SK-N-SH (cell line): ENCODE results near the gene SLC3A2. TPM values are rescaled to one million over a fixed set of nuclear protein-coding genes. Genes with fewer than 3 reads are reported as not detected.

Experiments used
- CTCF ChIA-PET: fragments of 300-600, 350-600 bp; formaldehyde crosslinking; extraction: SDS; loops from one replicate; lab custom pipeline; 2021; lab: Yijun Ruan, JAX
- POLR2A ChIA-PET: fragments of 350-600 bp; sonication (Branson Sonifier 250); formaldehyde crosslinking; extraction: SDS; loops from one replicate; lab custom pipeline; 2020; ENCODE audit warnings: antibody characterized with exemption, inconsistent platforms; lab: Yijun Ruan, JAX
- DNase-seq: peaks from one replicate; pipeline ENCODE4 v3.0.0; 2012
- H2AFZ ChIP-seq: fragments of 200-600 bp; sonication (generic); 2 replicates; pipeline ENCODE4 v1.8.1; 2016; ENCODE audit warnings: antibody characterized with exemption, mild to moderate bottlenecking, low read depth
- H3F3A ChIP-seq: fragments of 200-600 bp; sonication (generic); replicated peaks from 2 replicates; pipeline ENCODE3; 2016; ENCODE audit warnings: antibody characterized with exemption, mild to moderate bottlenecking; ENCODE audit not compliant: insufficient read depth
- H3K27ac ChIP-seq, 2 experiments: fragments of 200-500 bp in 1 of 2; fragments of 200-600 bp in 1 of 2; sonication (Bioruptor generic) in 1 of 2; sonication (generic), shearing (Covaris generic) in 1 of 2; 2 replicates each; pipeline versions ENCODE4 v1.5.1 to v1.6.1; 2014 to 2016; ENCODE audit warnings: low read depth in 2 of 2, inconsistent platforms in 1 of 2, low read length in 1 of 2, mild to moderate bottlenecking in 1 of 2, mixed read lengths in 1 of 2
- H3K27me3 ChIP-seq: fragments of 200-600 bp; sonication (generic), shearing (Covaris generic); 2 replicates; pipeline ENCODE4 v1.6.1; 2016; ENCODE audit warnings: mixed run types; ENCODE audit not compliant: insufficient read depth
- H3K36me3 ChIP-seq, 2 experiments: fragments of 200-500 bp in 1 of 2; fragments of 200-600 bp in 1 of 2; sonication (Bioruptor generic) in 1 of 2; sonication (generic) in 1 of 2; replicated peaks in 1 of 2; 2 replicates each; pipeline versions ENCODE3 to v1.5.1; 2014 to 2016; ENCODE audit warnings: low read length in 1 of 2, mild to moderate bottlenecking in 1 of 2; ENCODE audit not compliant: insufficient read depth in 2 of 2, control insufficient read depth in 1 of 2
- H3K4me1 ChIP-seq, 2 experiments: fragments of 200-500 bp in 1 of 2; fragments of 200-600 bp in 1 of 2; sonication (Bioruptor generic) in 1 of 2; sonication (generic), shearing (Covaris generic) in 1 of 2; 2 replicates each; pipeline versions ENCODE4 v1.5.1 to v1.6.1; 2014 to 2016; ENCODE audit warnings: low read depth in 1 of 2, low read length in 1 of 2, mixed run types in 1 of 2; ENCODE audit not compliant: insufficient read depth in 2 of 2, control insufficient read depth in 1 of 2
- H3K4me2 ChIP-seq: fragments of 200-600 bp; sonication (generic), shearing (Covaris generic); 2 replicates; pipeline ENCODE4 v1.6.1; 2017; ENCODE audit warnings: mixed run types
- H3K4me3 ChIP-seq, 2 experiments: fragments of 200-500 bp in 1 of 2; fragments of 200-600 bp in 1 of 2; sonication (Bioruptor generic) in 1 of 2; sonication (generic), shearing (Covaris generic) in 1 of 2; 2 replicates each; pipeline versions ENCODE4 v1.5.1 to v1.8.1; 2014 to 2016; ENCODE audit warnings: low read depth in 2 of 2, inconsistent platforms in 1 of 2, low read length in 1 of 2, mild to moderate bottlenecking in 1 of 2, mixed read lengths in 1 of 2, moderate library complexity in 1 of 2
- H3K79me2 ChIP-seq: fragments of 200-600 bp; sonication (generic); 2 replicates; pipeline ENCODE4 v1.8.1; 2017; ENCODE audit warnings: mild to moderate bottlenecking; ENCODE audit not compliant: insufficient read depth
- H3K9ac ChIP-seq: fragments of 200-600 bp; sonication (generic); 2 replicates; pipeline ENCODE4 v1.6.1; 2017; ENCODE audit warnings: mixed run types
- H3K9me2 ChIP-seq: fragments of 200-600 bp; sonication (generic); 2 replicates; pipeline ENCODE4 v1.6.1; 2017; ENCODE audit warnings: mixed run types
- H3K9me3 ChIP-seq: fragments of 200-600 bp; sonication (generic); 2 replicates; pipeline ENCODE4 v1.6.1; 2017; ENCODE audit warnings: mixed run types, mild to moderate bottlenecking, moderate library complexity
- H4K20me1 ChIP-seq: fragments of 200-600 bp; sonication (generic); 2 replicates; pipeline ENCODE4 v1.6.1; 2017; ENCODE audit warnings: mild to moderate bottlenecking, mixed run types; ENCODE audit not compliant: insufficient read depth
- FOSL2 ChIP-seq: IDR thresholded peaks from 2 replicates; pipeline ENCODE4 v1.4.0; 2012; ENCODE audit warnings: low read depth, mild to moderate bottlenecking, moderate library complexity, borderline replicate concordance
- FOXJ3 ChIP-seq: sonication (generic); formaldehyde crosslinking; IDR thresholded peaks from 2 replicates; pipeline ENCODE4 v1.5.1; 2020; ENCODE audit warnings: mild to moderate bottlenecking, missing genetic modification reagents
- FOXM1 ChIP-seq: IDR thresholded peaks from 2 replicates; pipeline ENCODE4 v1.4.0; 2012; ENCODE audit warnings: low read depth, mild to moderate bottlenecking
- GATA2 ChIP-seq: sonication (generic); formaldehyde crosslinking; IDR thresholded peaks from 2 replicates; pipeline ENCODE4 v1.5.0; 2020; ENCODE audit warnings: mild to moderate bottlenecking, missing genetic modification reagents
- MXI1 ChIP-seq: IDR thresholded peaks from 2 replicates; pipeline ENCODE4 v1.6.1; 2012; ENCODE audit warnings: mild to moderate bottlenecking, low read depth, low read length, improper control_type of control experiment
- NFIC ChIP-seq: IDR thresholded peaks from 2 replicates; pipeline ENCODE4 v1.4.0; 2012; ENCODE audit warnings: borderline replicate concordance
- NRF1 ChIP-seq: IDR thresholded peaks from 2 replicates; pipeline ENCODE4 v1.6.1; 2012; ENCODE audit warnings: low read depth, mild to moderate bottlenecking, low read length
- POLR2AphosphoS5 ChIP-seq: IDR thresholded peaks from 2 replicates; pipeline ENCODE4 v1.6.1; 2012; ENCODE audit warnings: low read depth, low read length
- RAD21 ChIP-seq: IDR thresholded peaks from 2 replicates; pipeline ENCODE4 v1.6.1; 2012; ENCODE audit warnings: mild to moderate bottlenecking, low read length
- RXRA ChIP-seq: IDR thresholded peaks from 2 replicates; pipeline ENCODE4 v1.4.0; 2012; ENCODE audit warnings: low read depth, mild to moderate bottlenecking, borderline replicate concordance
- TCF12 ChIP-seq: IDR thresholded peaks from 2 replicates; pipeline ENCODE4 v1.4.0; 2012
- TEAD4 ChIP-seq: IDR thresholded peaks from 2 replicates; pipeline ENCODE4 v1.4.0; 2012; ENCODE audit warnings: mild to moderate bottlenecking, borderline replicate concordance; ENCODE audit not compliant: insufficient read depth
- USF1 ChIP-seq: IDR thresholded peaks from 2 replicates; pipeline ENCODE4 v1.4.0; 2012; ENCODE audit warnings: low read depth, borderline replicate concordance
- ZBTB33 ChIP-seq: IDR thresholded peaks from 2 replicates; pipeline ENCODE4 v1.4.0; 2012; ENCODE audit warnings: low read depth, borderline replicate concordance
- WGBS: methylation state at CpG from one replicate; pipeline ENCODE4 v1.1.6; 2017; ENCODE audit warnings: low lambda C conversion rate; 5-methylcytosine and 5-hydroxymethylcytosine counted together
- polyA plus RNA-seq, 3 experiments: library from polyadenylated mRNA; depleted of rRNA; stranded (reverse); fragments of >200 nt; gene quantifications; 2 replicates each; pipeline ENCODE4 v1.2.3, GENCODE V29; 2012
- TF ChIP-seq, protein P1 (sequence below): IDR thresholded peaks from 2 replicates; pipeline ENCODE4 v1.6.1; 2012; ENCODE audit warnings: mild to moderate bottlenecking, low read depth, low read length, moderate library complexity
- TF ChIP-seq, protein P2 (sequence below): fragments of 200-600 bp; sonication (generic); IDR thresholded peaks from 2 replicates; pipeline ENCODE4 v1.6.1; 2017; ENCODE audit warnings: antibody characterized with exemption, mild to moderate bottlenecking, moderate library complexity
- TF ChIP-seq, protein P3 (sequence below): IDR thresholded peaks from 2 replicates; pipeline ENCODE4 v1.4.0; 2012; ENCODE audit warnings: low read depth
- TF ChIP-seq, protein P4 (sequence below): fragments of 150-350 bp; IDR thresholded peaks from 2 replicates; pipeline ENCODE4 v1.6.1; 2017; ENCODE audit warnings: antibody characterized with exemption, low read length, low read depth, borderline replicate concordance
- TF ChIP-seq, protein P5 (sequence below): fragments of 150-350 bp; IDR thresholded peaks from 2 replicates; pipeline ENCODE4 v1.6.1; 2016; ENCODE audit warnings: mild to moderate bottlenecking, low read depth, low read length

SLC3A2 gene
- polyA plus RNA-seq, 1 of the 3 experiments (the other 2 are of a cell fraction): 308 TPM

- H3K36me3 ChIP-seq: peaks cover 34 to 38% of the 10 kb centered on the region in 2 experiments
- ChIA-PET CTCF (interaction anchor here (1.1 to 5.2 kb wide), 4 partner anchors 12 to 67 kb away, joined by 3 to 46 read pairs (median 9); partner anchors contain the start of genes SLC3A2, TMEM179B and WDR74), POLR2A (interaction anchor here (0.6 to 9.4 kb wide), 4 partner anchors 13 to 72 kb away, joined by 7 to 146 read pairs (median 28); partner anchors contain the start of genes SLC3A2, TMEM179B and WDR74)
- no peaks in the 10 kb centered on the region for H3K27me3 ChIP-seq
- H3K4me1 ChIP-seq: peaks cover 14 to 16% of the 10 kb centered on the region in 2 experiments; a peak in 3 of 4 replicates
- peaks cover 53% of the 10 kb centered on the region for H3F3A ChIP-seq
- H3K9ac ChIP-seq: peak overlapping the region; percentile 92
- H3K4me2 ChIP-seq: peak overlapping the region; percentile 84
- no peak for DNase-seq
- no peak overlapping the region for H2AFZ ChIP-seq
- H3K4me3 ChIP-seq: peak overlapping the region; percentile 90 to 94
- H3K9me2 ChIP-seq: no peaks in the 10 kb centered on the region
- TF ChIP-seq RAD21 (no peak), ZBTB33 (no peak), FOXM1 (no peak), USF1 (no peak), FOSL2 (no peak), POLR2AphosphoS5 (no peak), NFIC (no peak), GATA2 (CRISPR knock-in tag) (no peak), TCF12 (no peak), FOXJ3 (no peak), TEAD4 (no peak), MXI1 (no peak), NRF1 (no peak), RXRA (no peak)
- TF ChIP-seq, protein P1, sequence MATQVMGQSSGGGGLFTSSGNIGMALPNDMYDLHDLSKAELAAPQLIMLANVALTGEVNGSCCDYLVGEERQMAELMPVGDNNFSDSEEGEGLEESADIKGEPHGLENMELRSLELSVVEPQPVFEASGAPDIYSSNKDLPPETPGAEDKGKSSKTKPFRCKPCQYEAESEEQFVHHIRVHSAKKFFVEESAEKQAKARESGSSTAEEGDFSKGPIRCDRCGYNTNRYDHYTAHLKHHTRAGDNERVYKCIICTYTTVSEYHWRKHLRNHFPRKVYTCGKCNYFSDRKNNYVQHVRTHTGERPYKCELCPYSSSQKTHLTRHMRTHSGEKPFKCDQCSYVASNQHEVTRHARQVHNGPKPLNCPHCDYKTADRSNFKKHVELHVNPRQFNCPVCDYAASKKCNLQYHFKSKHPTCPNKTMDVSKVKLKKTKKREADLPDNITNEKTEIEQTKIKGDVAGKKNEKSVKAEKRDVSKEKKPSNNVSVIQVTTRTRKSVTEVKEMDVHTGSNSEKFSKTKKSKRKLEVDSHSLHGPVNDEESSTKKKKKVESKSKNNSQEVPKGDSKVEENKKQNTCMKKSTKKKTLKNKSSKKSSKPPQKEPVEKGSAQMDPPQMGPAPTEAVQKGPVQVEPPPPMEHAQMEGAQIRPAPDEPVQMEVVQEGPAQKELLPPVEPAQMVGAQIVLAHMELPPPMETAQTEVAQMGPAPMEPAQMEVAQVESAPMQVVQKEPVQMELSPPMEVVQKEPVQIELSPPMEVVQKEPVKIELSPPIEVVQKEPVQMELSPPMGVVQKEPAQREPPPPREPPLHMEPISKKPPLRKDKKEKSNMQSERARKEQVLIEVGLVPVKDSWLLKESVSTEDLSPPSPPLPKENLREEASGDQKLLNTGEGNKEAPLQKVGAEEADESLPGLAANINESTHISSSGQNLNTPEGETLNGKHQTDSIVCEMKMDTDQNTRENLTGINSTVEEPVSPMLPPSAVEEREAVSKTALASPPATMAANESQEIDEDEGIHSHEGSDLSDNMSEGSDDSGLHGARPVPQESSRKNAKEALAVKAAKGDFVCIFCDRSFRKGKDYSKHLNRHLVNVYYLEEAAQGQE: no peak
- TF ChIP-seq, protein P2, sequence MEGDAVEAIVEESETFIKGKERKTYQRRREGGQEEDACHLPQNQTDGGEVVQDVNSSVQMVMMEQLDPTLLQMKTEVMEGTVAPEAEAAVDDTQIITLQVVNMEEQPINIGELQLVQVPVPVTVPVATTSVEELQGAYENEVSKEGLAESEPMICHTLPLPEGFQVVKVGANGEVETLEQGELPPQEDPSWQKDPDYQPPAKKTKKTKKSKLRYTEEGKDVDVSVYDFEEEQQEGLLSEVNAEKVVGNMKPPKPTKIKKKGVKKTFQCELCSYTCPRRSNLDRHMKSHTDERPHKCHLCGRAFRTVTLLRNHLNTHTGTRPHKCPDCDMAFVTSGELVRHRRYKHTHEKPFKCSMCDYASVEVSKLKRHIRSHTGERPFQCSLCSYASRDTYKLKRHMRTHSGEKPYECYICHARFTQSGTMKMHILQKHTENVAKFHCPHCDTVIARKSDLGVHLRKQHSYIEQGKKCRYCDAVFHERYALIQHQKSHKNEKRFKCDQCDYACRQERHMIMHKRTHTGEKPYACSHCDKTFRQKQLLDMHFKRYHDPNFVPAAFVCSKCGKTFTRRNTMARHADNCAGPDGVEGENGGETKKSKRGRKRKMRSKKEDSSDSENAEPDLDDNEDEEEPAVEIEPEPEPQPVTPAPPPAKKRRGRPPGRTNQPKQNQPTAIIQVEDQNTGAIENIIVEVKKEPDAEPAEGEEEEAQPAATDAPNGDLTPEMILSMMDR: no peak
- TF ChIP-seq, protein P3, sequence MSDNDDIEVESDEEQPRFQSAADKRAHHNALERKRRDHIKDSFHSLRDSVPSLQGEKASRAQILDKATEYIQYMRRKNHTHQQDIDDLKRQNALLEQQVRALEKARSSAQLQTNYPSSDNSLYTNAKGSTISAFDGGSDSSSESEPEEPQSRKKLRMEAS: no peak
- TF ChIP-seq, protein P4, sequence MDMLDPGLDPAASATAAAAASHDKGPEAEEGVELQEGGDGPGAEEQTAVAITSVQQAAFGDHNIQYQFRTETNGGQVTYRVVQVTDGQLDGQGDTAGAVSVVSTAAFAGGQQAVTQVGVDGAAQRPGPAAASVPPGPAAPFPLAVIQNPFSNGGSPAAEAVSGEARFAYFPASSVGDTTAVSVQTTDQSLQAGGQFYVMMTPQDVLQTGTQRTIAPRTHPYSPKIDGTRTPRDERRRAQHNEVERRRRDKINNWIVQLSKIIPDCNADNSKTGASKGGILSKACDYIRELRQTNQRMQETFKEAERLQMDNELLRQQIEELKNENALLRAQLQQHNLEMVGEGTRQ: no peak
- TF ChIP-seq, protein P5, sequence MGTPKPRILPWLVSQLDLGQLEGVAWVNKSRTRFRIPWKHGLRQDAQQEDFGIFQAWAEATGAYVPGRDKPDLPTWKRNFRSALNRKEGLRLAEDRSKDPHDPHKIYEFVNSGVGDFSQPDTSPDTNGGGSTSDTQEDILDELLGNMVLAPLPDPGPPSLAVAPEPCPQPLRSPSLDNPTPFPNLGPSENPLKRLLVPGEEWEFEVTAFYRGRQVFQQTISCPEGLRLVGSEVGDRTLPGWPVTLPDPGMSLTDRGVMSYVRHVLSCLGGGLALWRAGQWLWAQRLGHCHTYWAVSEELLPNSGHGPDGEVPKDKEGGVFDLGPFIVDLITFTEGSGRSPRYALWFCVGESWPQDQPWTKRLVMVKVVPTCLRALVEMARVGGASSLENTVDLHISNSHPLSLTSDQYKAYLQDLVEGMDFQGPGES: no peak
- H3K79me2 ChIP-seq: peaks cover 53% of the 10 kb centered on the region
- WGBS: 45% methylated on average over 7 of the region's 7 CpGs
- peaks cover 39% of the 10 kb centered on the region for H4K20me1 ChIP-seq
- H3K9me3 ChIP-seq: no peaks in the 10 kb centered on the region
- H3K27ac ChIP-seq: peak overlapping the region; percentile 11 to 58; a peak in 3 of 4 replicates
These were observed 27.3 kb upstream of the SLC3A2 start for GRCh38 chr11:62853279-62853965.
